ENCODE data around the gene NAP1L4.
"Not testable (repeated sequence)": the region's sequence is repeated elsewhere in the genome, so short reads cannot be mapped to it uniquely, and the experiment has no call there.

Gene NAP1L4

GRCh38 chr11:2958251-2958650 is 33.9 kb downstream of the NAP1L4 start:
- DNase-seq (ENCODE audit: low read depth), result no peak

GRCh38 chr11:2955906-2956476 is 36.1 kb downstream of the NAP1L4 start:
- DNase-seq (ENCODE audit: low read depth), result no peak

- no peak for DNase-seq (ENCODE audit: low read depth)
Measured at GRCh38 chr11:2954263-2954662, 37.9 kb downstream of the NAP1L4 start.

- no peak for DNase-seq (ENCODE audit: low read depth)
Measured at GRCh38 chr11:2952290-2952689, 39.8 kb downstream of the NAP1L4 start.

GRCh38 chr11:2951231-2952110 is 40.7 kb downstream of the NAP1L4 start:
- DNase-seq (ENCODE audit: low read depth), result no peak

- DNase-seq (ENCODE audit: low read depth), result no peak
Measured at GRCh38 chr11:2950825-2951224, 41.3 kb downstream of the NAP1L4 start.

- no peak for DNase-seq (ENCODE audit: low read depth)
Measured at GRCh38 chr11:2949920-2950319, 42.2 kb downstream of the NAP1L4 start.

- DNase-seq (ENCODE audit: low read depth), result no peak
Measured at GRCh38 chr11:2947744-2948143, 44.4 kb downstream of the NAP1L4 start.

- no peak for DNase-seq (ENCODE audit: low read depth)
Measured at GRCh38 chr11:2945757-2946287, 46.3 kb downstream of the NAP1L4 start.

- DNase-seq (ENCODE audit: low read depth), result no peak
Measured at GRCh38 chr11:2945031-2945756, 46.9 kb downstream of the NAP1L4 start.

- DNase-seq (ENCODE audit: low read depth), result no peak
Measured at GRCh38 chr11:2944530-2944929, 47.6 kb downstream of the NAP1L4 start.

- DNase-seq (ENCODE audit: low read depth), result no peak
Measured at GRCh38 chr11:2943711-2944118, 48.4 kb downstream of the NAP1L4 start.

- DNase-seq (ENCODE audit: low read depth), result no peak
Measured at GRCh38 chr11:2942872-2943710, 49.0 kb downstream of the NAP1L4 start.

- no peak for DNase-seq (ENCODE audit: low read depth)
Measured at GRCh38 chr11:2942447-2942846, 49.7 kb downstream of the NAP1L4 start.

- DNase-seq (ENCODE audit: low read depth), result no peak
Measured at GRCh38 chr11:2940921-2941821, 51.0 kb downstream of the NAP1L4 start.

- no peak for DNase-seq (ENCODE audit: low read depth)
Measured at GRCh38 chr11:2940147-2940920, 51.8 kb downstream of the NAP1L4 start.

GRCh38 chr11:2938458-2939418 is 53.4 kb downstream of the NAP1L4 start:
- DNase-seq (ENCODE audit: low read depth), result not testable (repeated sequence)

GRCh38 chr11:2937641-2938457 is 54.3 kb downstream of the NAP1L4 start:
- not testable (repeated sequence) for DNase-seq (ENCODE audit: low read depth)

Data from GM04504 (cell line).